HepG2 (cell line): Measurements from ENCODE around the gene PAX7. TPM values are rescaled to one million over a fixed set of nuclear protein-coding genes. Genes with fewer than 3 reads are reported as not detected.
A peak's percentile ranks its signal among the peaks of the same experiment; 100 is the strongest.

Experiments
- CTCF ChIP-seq: sonication (generic); formaldehyde crosslinking; IDR thresholded peaks from 2 replicates; pipeline ENCODE4 v1.5.0; 2020; ENCODE audit warnings: mild to moderate bottlenecking, missing genetic modification reagents, moderate library complexity
- ELF3 ChIP-seq: IDR thresholded peaks from 2 replicates; pipeline ENCODE4 v1.6.1; 2016; ENCODE audit warnings: missing genetic modification reagents, missing compliant biosample characterization
- FOXC1 ChIP-seq: sonication (generic); formaldehyde crosslinking; IDR thresholded peaks from 2 replicates; pipeline ENCODE4 v1.8.0; 2022; ENCODE audit warnings: mild to moderate bottlenecking, missing genetic modification reagents, borderline replicate concordance
- GABPA ChIP-seq, 2 experiments: IDR thresholded peaks; 2 replicates each; pipeline ENCODE4 v1.6.1; 2011 to 2016; ENCODE audit warnings: low read depth in 2 of 2, low read length in 1 of 2, missing biosample characterization in 1 of 2, missing genetic modification characterization in 1 of 2
- HNF1A ChIP-seq, 2 experiments: sonication (generic) in 1 of 2; formaldehyde crosslinking in 1 of 2; IDR thresholded peaks; 2 replicates each; pipeline versions ENCODE4 v1.4.0 to v1.6.1; 2016 to 2020; ENCODE audit warnings: borderline replicate concordance in 1 of 2, low read depth in 1 of 2, mild to moderate bottlenecking in 1 of 2, missing genetic modification reagents in 1 of 2
- MED8 ChIP-seq: sonication (generic); formaldehyde crosslinking; IDR thresholded peaks from 2 replicates; pipeline ENCODE4 v1.8.1; 2023; ENCODE audit warnings: mild to moderate bottlenecking, missing genetic modification reagents; ENCODE audit not compliant: insufficient replicate concordance
- NBN ChIP-seq: fragments of 450-650 bp; conservative IDR thresholded peaks from 2 replicates; pipeline ENCODE4 v1.6.1; 2017
- PCBP1 ChIP-seq: fragments of 200-400 bp; formaldehyde crosslinking; IDR thresholded peaks from 2 replicates; pipeline ENCODE4 v1.6.1; 2017; ENCODE audit warnings: mild to moderate bottlenecking, low read depth, low read length, borderline replicate concordance
- SRSF1 ChIP-seq: fragments of 200-400 bp; formaldehyde crosslinking; optimal IDR thresholded peaks from 2 replicates; pipeline ENCODE3; 2017; ENCODE audit warnings: mild to moderate bottlenecking, low read depth, low read length, moderate library complexity
- ZFP1 ChIP-seq: IDR thresholded peaks from 2 replicates; pipeline ENCODE4 v1.6.1; 2016
- ZNF121 ChIP-seq: sonication (generic); formaldehyde crosslinking; IDR thresholded peaks from 2 replicates; pipeline ENCODE4 v1.5.0; 2020; ENCODE audit warnings: mild to moderate bottlenecking, missing genetic modification reagents
- ZNF256 ChIP-seq: sonication (generic); formaldehyde crosslinking; conservative IDR thresholded peaks from 2 replicates; pipeline ENCODE4 v1.4.0; 2020; ENCODE audit warnings: missing genetic modification reagents
- ZNF569 ChIP-seq: sonication (generic); formaldehyde crosslinking; IDR thresholded peaks from 2 replicates; pipeline ENCODE4 v1.5.0; 2020; ENCODE audit warnings: mild to moderate bottlenecking, missing genetic modification reagents, moderate library complexity, borderline replicate concordance
- ZNF574 ChIP-seq: sonication (generic); formaldehyde crosslinking; IDR thresholded peaks from 2 replicates; pipeline ENCODE4 v1.4.0; 2020; ENCODE audit warnings: missing genetic modification reagents
- polyA plus RNA-seq, 8 experiments: library from polyadenylated mRNA; depleted of rRNA in 3 of 8; stranded (reverse) in 7 of 8; unstranded in 1 of 8; fragments of >200 nt; fragmentation: Illumina TruSeq in 4 of 8; extraction: Trizol in 4 of 8; gene quantifications; 2 replicates each; pipeline versions ENCODE4 v1.2.1 to v1.2.3, GENCODE V29; 2011 to 2016; ENCODE audit warnings: low read depth in 4 of 8, missing spikeins in 1 of 8, mixed read lengths in 1 of 8; ENCODE audit not compliant: insufficient read depth in 1 of 8
- total RNA-seq, 5 experiments: library from RNA; depleted of rRNA; stranded (reverse); fragments of >200 nt; fragmentation: Illumina TruSeq; extraction: Trizol; gene quantifications; 2 replicates each; pipeline ENCODE4 v1.2.3, GENCODE V29; 2016; ENCODE audit warnings: low read depth in 1 of 5
- TF ChIP-seq, protein P1 (sequence below): sonication (generic); formaldehyde crosslinking; IDR thresholded peaks from 2 replicates; pipeline ENCODE4 v1.8.0; 2022; ENCODE audit warnings: mild to moderate bottlenecking, missing genetic modification reagents; ENCODE audit not compliant: insufficient replicate concordance
- TF ChIP-seq, protein P2 (sequence below): sonication (generic); formaldehyde crosslinking; IDR thresholded peaks from 2 replicates; pipeline ENCODE4 v1.5.0; 2020; ENCODE audit warnings: mild to moderate bottlenecking, missing genetic modification reagents

The PAX7 gene
- total and polyA plus RNA-seq, 2 of the 13 experiments (the other 11 are each of a cell fraction or from before 2014, with no cell fraction given) = not detected

DNA sequence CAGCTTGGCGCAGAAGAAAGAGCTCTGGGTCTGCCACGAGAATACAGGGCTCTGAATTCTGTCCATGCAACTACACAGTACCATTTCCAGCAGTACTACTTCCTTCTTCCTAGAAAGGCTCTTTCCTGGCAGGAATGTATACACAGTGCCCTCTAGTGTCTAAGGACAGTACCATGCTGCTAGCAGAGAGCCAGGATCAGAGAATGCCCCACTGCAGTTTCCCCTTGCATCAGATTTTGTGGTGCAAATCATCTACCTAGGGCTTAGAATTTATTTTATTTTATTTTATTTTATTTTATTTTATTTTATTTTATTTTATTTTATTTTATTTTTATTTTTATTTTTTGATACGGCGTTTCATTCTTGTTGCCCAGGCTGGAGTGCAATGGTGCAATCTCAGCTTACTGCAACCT lies 50.8 kb downstream of the PAX7 start (continued):
- TF ChIP-seq MED8 = no peak
- no peak for TF ChIP-seq PCBP1
- 0 out of 2 replicates have a peak, but pooled peaks have one; percentile 26 for TF ChIP-seq GABPA (IDR thresholded peaks at IDR 0.05; ENCODE audit: low read depth, low read length)
- TF ChIP-seq GABPA (CRISPR knock-in tag; IDR thresholded peaks at IDR 0.05; ENCODE audit: low read depth) = peak; percentile 87
- no peak for TF ChIP-seq SRSF1
- no peak for TF ChIP-seq FOXC1
- no peak for TF ChIP-seq HNF1A (IDR thresholded peaks at IDR 0.05; ENCODE audit: low read depth)
- TF ChIP-seq HNF1A (CRISPR knock-in tag; IDR thresholded peaks at IDR 0.05; ENCODE audit: borderline replicate concordance) = no peak
- TF ChIP-seq NBN = no peak
- TF ChIP-seq, protein P1, sequence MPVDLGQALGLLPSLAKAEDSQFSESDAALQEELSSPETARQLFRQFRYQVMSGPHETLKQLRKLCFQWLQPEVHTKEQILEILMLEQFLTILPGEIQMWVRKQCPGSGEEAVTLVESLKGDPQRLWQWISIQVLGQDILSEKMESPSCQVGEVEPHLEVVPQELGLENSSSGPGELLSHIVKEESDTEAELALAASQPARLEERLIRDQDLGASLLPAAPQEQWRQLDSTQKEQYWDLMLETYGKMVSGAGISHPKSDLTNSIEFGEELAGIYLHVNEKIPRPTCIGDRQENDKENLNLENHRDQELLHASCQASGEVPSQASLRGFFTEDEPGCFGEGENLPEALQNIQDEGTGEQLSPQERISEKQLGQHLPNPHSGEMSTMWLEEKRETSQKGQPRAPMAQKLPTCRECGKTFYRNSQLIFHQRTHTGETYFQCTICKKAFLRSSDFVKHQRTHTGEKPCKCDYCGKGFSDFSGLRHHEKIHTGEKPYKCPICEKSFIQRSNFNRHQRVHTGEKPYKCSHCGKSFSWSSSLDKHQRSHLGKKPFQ (CRISPR knock-in tag) = no peak
- TF ChIP-seq ZNF121 (CRISPR knock-in tag) = no peak
- peak; percentile 54 for TF ChIP-seq ELF3 (CRISPR knock-in tag)
- TF ChIP-seq, protein P2, sequence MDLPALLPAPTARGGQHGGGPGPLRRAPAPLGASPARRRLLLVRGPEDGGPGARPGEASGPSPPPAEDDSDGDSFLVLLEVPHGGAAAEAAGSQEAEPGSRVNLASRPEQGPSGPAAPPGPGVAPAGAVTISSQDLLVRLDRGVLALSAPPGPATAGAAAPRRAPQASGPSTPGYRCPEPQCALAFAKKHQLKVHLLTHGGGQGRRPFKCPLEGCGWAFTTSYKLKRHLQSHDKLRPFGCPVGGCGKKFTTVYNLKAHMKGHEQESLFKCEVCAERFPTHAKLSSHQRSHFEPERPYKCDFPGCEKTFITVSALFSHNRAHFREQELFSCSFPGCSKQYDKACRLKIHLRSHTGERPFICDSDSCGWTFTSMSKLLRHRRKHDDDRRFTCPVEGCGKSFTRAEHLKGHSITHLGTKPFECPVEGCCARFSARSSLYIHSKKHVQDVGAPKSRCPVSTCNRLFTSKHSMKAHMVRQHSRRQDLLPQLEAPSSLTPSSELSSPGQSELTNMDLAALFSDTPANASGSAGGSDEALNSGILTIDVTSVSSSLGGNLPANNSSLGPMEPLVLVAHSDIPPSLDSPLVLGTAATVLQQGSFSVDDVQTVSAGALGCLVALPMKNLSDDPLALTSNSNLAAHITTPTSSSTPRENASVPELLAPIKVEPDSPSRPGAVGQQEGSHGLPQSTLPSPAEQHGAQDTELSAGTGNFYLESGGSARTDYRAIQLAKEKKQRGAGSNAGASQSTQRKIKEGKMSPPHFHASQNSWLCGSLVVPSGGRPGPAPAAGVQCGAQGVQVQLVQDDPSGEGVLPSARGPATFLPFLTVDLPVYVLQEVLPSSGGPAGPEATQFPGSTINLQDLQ (CRISPR knock-in tag) = no peak
- peak; percentile 68 for TF ChIP-seq CTCF
- TF ChIP-seq ZNF574 (CRISPR knock-in tag) = peak; percentile 88
- no peak for TF ChIP-seq ZNF256 (CRISPR knock-in tag)
- TF ChIP-seq ZFP1 (CRISPR knock-in tag) = no peak
- TF ChIP-seq ZNF569 (CRISPR knock-in tag) = no peak
